ENCODE measurements around the gene CES2. TPM values are rescaled to one million over a fixed set of nuclear protein-coding genes. Genes with fewer than 3 reads are reported as not detected.

Gene CES2
- total RNA-seq, 1 donor from 2014 or later: 88.5 TPM

GRCh38 chr16:66920924-66921680 is 14.2 kb upstream of the CES2 start:
- H3K4me1 ChIP-seq: peaks cover 72% of the 10 kb centered on the region
- H3K36me3 ChIP-seq: peaks cover 22% of the 10 kb centered on the region
- DNase-seq: no peak
- intact Hi-C loops (cut with micrococcal nuclease): no loop called here
- H3K27ac ChIP-seq (replicated peaks): peak overlapping the region; percentile 96
- H3K27me3 ChIP-seq (ENCODE audit: low read depth): peaks cover 38% of the 10 kb centered on the region
- TF ChIP-seq, protein P1, sequence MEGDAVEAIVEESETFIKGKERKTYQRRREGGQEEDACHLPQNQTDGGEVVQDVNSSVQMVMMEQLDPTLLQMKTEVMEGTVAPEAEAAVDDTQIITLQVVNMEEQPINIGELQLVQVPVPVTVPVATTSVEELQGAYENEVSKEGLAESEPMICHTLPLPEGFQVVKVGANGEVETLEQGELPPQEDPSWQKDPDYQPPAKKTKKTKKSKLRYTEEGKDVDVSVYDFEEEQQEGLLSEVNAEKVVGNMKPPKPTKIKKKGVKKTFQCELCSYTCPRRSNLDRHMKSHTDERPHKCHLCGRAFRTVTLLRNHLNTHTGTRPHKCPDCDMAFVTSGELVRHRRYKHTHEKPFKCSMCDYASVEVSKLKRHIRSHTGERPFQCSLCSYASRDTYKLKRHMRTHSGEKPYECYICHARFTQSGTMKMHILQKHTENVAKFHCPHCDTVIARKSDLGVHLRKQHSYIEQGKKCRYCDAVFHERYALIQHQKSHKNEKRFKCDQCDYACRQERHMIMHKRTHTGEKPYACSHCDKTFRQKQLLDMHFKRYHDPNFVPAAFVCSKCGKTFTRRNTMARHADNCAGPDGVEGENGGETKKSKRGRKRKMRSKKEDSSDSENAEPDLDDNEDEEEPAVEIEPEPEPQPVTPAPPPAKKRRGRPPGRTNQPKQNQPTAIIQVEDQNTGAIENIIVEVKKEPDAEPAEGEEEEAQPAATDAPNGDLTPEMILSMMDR (IDR thresholded peaks at IDR 0.05; ENCODE audit: borderline replicate concordance): no peak
- H3K4me3 ChIP-seq: peak overlapping the region; percentile 80
- no peaks in the 10 kb centered on the region for H3K9me3 ChIP-seq (replicated peaks)

DNA sequence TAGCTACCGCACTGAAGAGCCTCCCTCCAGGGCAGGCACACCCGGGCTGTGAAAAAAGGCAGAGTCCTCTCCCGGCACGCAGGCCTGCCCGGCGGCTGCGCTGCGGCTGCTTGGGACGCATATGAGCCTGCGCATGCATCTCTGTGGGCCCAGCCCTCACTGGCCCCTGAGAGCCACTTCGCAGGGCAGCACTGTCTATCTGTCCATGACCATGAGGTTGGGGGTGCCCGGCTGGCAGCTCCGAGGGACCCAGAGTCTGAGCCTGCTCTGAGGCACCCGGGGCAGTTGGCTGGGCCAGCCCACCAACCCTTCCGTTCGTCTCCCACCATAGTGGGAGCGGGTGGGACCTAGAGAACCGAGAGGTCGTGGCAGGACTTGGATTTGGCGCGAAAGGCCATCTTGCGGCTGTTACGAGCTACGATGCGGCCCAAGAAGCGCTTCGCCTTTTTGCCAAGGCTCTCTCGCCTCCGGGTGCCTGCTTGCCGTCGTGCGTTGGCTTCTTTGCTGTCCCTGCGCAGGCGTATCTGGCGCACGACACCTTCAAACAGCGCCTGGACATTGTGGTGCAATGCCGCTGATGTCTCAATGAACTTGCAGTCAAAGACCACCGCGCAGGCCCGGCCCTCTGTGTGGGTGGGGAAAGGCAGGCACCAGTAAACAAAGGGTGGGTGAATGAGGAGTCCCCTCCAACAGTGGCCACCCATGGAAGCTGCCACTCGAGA is 13.4 kb upstream of the CES2 start:
- DNase-seq: no peak
- Histone ChIP-seq H3K4me1 (peaks cover 80% of the 10 kb centered on the region), H3K27ac (replicated peaks) (peak overlapping the region; percentile 96), H3K36me3 (peaks cover 22% of the 10 kb centered on the region), H3K27me3 (ENCODE audit: low read depth) (peaks cover 38% of the 10 kb centered on the region), H3K9me3 (replicated peaks) (no peaks in the 10 kb centered on the region), H3K4me3 (peak overlapping the region; percentile 80)
- intact Hi-C loops (cut with micrococcal nuclease): no loop called here
- TF ChIP-seq, protein P1 (IDR thresholded peaks at IDR 0.05; ENCODE audit: borderline replicate concordance): no peak

- Histone ChIP-seq H3K27ac (replicated peaks) (peak overlapping the region; percentile 96), H3K27me3 (ENCODE audit: low read depth) (peaks cover 38% of the 10 kb centered on the region), H3K4me3 (peak overlapping the region; percentile 80), H3K9me3 (replicated peaks) (no peaks in the 10 kb centered on the region), H3K36me3 (peaks cover 22% of the 10 kb centered on the region), H3K4me1 (peaks cover 93% of the 10 kb centered on the region)
- intact Hi-C loops (cut with micrococcal nuclease): no loop called here
- peak; percentile 71 for DNase-seq
- TF ChIP-seq, protein P1 (IDR thresholded peaks at IDR 0.05; ENCODE audit: borderline replicate concordance): no peak
These were observed 12.0 kb upstream of the CES2 start for GRCh38 chr16:66923247-66923731.

DNA sequence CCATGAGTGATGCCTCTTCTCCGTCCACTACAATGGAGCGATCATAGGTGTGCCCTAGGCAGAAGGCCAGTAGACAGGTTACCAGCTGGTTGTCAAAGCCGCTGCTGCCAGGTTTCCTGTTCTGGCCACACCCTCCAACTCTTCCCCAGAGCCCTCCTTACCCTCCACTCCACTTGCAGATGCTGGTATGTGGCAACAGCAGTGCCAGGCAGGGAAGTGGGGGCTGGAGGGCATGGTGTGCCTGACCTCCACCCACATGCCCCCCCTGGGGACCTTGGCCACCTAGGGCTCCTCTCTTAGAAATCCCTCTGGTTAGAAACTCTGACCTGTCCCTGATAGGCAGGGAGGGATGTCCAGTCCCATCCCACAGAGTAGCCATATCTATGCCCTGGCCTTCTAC is 11.4 kb upstream of the CES2 start:
- peaks cover 22% of the 10 kb centered on the region for H3K36me3 ChIP-seq
- TF ChIP-seq, protein P1 (IDR thresholded peaks at IDR 0.05; ENCODE audit: borderline replicate concordance): no peak
- intact Hi-C loops (cut with micrococcal nuclease): no loop called here
- H3K4me3 ChIP-seq: peak overlapping the region; percentile 80
- H3K9me3 ChIP-seq (replicated peaks): no peaks in the 10 kb centered on the region
- peak overlapping the region; percentile 96 for H3K27ac ChIP-seq (replicated peaks)
- DNase-seq: no peak
- peaks cover 38% of the 10 kb centered on the region for H3K27me3 ChIP-seq (ENCODE audit: low read depth)
- H3K4me1 ChIP-seq: peaks cover 97% of the 10 kb centered on the region

DNA sequence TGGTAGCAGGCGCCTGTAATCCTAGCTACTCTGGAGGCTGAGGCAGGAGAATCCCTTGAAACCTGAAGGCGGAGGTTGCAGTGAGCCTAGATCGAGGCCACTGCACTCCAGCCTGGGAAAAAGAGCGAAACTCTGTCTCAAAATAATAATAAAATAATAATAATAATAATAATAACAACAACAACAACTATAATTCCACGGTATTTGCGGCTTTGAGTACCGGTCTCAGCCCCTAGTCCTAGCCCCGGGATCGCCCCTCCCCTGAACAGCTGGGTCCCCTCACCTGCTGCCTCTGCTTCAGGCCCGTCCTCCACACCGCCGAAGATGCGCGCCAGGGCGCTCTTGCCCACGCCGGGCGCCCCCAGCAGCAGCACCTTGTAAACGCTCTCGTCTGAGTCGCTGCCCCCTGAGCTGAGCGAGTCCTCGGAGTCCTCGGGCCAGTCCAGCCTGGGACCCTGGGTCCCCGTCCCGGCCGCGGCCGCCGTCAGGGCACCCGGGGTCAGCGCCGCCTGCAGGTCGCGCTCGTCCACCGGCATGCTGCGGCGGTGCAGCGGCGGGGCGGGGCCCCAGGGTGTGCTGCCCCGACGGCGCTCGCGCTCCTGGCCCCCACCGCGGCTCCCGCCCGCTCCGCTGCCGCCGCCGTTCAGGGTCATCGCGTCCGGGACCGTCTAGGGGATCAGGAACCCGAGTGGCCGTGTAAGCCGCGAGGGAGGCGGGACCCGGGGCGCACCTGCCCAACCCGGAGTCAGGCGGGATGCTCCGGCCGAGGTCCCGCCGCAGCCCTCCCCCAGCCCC is 10.6 kb upstream of the CES2 start:
- Histone ChIP-seq H3K4me1 (peaks cover 97% of the 10 kb centered on the region), H3K27ac (replicated peaks) (peak overlapping the region; percentile 96), H3K9me3 (replicated peaks) (no peaks in the 10 kb centered on the region), H3K4me3 (peak overlapping the region; percentile 80), H3K36me3 (peaks cover 22% of the 10 kb centered on the region), H3K27me3 (ENCODE audit: low read depth) (peaks cover 36% of the 10 kb centered on the region)
- TF ChIP-seq, protein P1 (IDR thresholded peaks at IDR 0.05; ENCODE audit: borderline replicate concordance): peak; percentile 54
- DNase-seq: peak; percentile 56
- intact Hi-C loops (cut with micrococcal nuclease): no loop called here
